BJ (cell line): Measurements from ENCODE around the gene ZNF396. TPM values are rescaled to one million over a fixed set of nuclear protein-coding genes. Genes with fewer than 3 reads are reported as not detected.

ENCODE experiments used
- CTCF ChIA-PET: fragments of 350-600 bp; formaldehyde crosslinking; extraction: SDS; loops from one replicate; lab custom pipeline; 2021; ENCODE audit warnings: antibody characterized with exemption, inconsistent platforms; lab: Yijun Ruan, JAX
- POLR2A ChIA-PET: fragments of 300-600 bp; sonication (Branson Sonifier 250); formaldehyde crosslinking; extraction: SDS; loops from one replicate; lab custom pipeline; 2021; ENCODE audit warnings: antibody characterized with exemption; lab: Charles Lee
- DNase-seq: peaks from one replicate; pipeline ENCODE4 v3.0.0-alpha.2; 2011; ENCODE audit warnings: low read depth
- H3K27me3 ChIP-seq: 2 replicates; pipeline ENCODE4 v1.6.0; 2011; ENCODE audit warnings: low read length; ENCODE audit not compliant: control insufficient read depth, insufficient read depth
- H3K36me3 ChIP-seq: 2 replicates; pipeline ENCODE4 v1.5.1; 2011; ENCODE audit warnings: low read length; ENCODE audit not compliant: control insufficient read depth, insufficient read depth
- H3K4me3 ChIP-seq: 2 replicates; pipeline ENCODE4 v1.5.1; 2011; ENCODE audit warnings: low read depth, mild to moderate bottlenecking, control low read depth, low read length
- polyA minus RNA-seq: library from RNA; depleted of rRNA, polyadenylated mRNA; stranded (reverse); fragments of >200 nt; gene quantifications from 2 replicates; pipeline ENCODE4 v1.2.3, GENCODE V29; 2011; rRNA and poly(A)+ RNA removed
- polyA plus RNA-seq: library from polyadenylated mRNA; depleted of rRNA; stranded (reverse); fragments of >200 nt; gene quantifications from 2 replicates; pipeline ENCODE4 v1.2.3, GENCODE V29; 2011; rRNA removed
- TF ChIP-seq, protein P1 (sequence below): IDR thresholded peaks from 2 replicates; pipeline ENCODE4 v1.5.1; 2011; ENCODE audit warnings: low read depth, mild to moderate bottlenecking, control low read depth, inconsistent platforms, low read length, moderate library complexity; ENCODE audit not compliant: insufficient read depth

ZNF396 gene
- polyA plus RNA-seq (0.60 and 0.86 TPM in 2 replicates), polyA minus RNA-seq (0.57 and 0.72 TPM in 2 replicates)

DNA sequence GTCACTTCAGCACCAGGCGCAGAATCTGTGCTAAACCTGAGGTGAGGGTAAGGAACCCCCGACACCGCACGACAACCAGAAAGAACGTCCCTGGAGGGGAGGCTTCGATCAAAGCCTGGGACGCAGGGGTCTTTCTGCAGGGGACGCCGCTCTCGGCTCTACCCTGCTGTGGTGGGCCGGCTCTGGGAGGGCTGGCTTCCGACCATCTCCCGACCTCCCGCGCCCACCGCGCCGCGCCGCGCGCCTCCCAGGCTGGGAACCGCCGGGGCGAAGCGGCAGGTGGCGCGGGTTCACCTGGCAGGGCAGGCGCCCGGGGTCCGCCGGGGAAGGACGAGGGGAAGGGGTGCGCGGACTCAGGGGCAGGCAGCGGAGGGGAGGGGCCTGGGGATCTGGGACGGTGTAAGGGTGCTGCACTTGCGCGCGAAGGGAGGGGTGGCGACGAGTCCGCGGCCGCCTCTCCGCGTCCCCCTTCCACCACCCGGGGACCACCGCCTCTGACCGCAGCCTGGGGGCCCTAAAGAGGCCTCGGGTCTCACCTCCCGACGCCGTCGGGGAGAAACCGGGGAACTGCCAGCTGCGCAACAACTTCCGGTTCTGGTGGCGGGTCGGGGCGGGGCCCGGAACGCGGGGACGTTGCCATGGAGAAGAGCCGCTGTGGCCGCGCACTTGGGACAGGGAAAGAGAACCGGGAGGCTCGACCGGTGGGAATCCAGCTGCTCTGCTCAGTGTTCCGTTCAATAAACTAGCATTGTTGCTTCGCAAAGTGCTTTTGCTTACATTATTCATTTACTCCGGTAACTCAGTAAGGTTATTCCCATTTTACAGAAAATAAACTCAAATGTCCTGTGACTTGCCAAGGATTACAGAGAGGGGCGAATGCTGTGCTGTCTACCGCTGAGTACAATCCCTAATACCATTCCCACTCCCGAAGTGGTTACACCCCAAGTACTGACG is at the start of gene ZNF396:
Gene ZNF396, minus strand, starts transcription at position 596 of the 954 bp plus-strand sequence. CDS start 3,045 bp downstream, outside the sequence.
- CTCF ChIA-PET = interaction anchor here (0.7 to 0.8 kb wide), 2 partner anchors 8 to 9 kb away, joined by 3 to 4 read pairs; no protein-coding TSS in a partner anchor
- Histone ChIP-seq H3K36me3 (no peaks in the 10 kb centered on the region), H3K4me3 (peak within 1 kb of the TSS; percentile 76), H3K27me3 (0 out of 2 replicates have a peak, but pooled peaks cover 4% of the 10 kb centered on the region)
- DNase-seq = no peak
- TF ChIP-seq, protein P1, sequence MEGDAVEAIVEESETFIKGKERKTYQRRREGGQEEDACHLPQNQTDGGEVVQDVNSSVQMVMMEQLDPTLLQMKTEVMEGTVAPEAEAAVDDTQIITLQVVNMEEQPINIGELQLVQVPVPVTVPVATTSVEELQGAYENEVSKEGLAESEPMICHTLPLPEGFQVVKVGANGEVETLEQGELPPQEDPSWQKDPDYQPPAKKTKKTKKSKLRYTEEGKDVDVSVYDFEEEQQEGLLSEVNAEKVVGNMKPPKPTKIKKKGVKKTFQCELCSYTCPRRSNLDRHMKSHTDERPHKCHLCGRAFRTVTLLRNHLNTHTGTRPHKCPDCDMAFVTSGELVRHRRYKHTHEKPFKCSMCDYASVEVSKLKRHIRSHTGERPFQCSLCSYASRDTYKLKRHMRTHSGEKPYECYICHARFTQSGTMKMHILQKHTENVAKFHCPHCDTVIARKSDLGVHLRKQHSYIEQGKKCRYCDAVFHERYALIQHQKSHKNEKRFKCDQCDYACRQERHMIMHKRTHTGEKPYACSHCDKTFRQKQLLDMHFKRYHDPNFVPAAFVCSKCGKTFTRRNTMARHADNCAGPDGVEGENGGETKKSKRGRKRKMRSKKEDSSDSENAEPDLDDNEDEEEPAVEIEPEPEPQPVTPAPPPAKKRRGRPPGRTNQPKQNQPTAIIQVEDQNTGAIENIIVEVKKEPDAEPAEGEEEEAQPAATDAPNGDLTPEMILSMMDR = no peak
- POLR2A ChIA-PET = no interaction called here

GRCh38 chr18:35426786-35427185 is 49.6 kb upstream of the ZNF396 start:
- H3K36me3 ChIP-seq = no peaks in the 10 kb centered on the region
- TF ChIP-seq, protein P1 = no peak
- DNase-seq = no peak
- no peak overlapping the region for H3K4me3 ChIP-seq
- CTCF ChIA-PET = interaction anchor here (2.4 kb wide), 1 partner anchor 10 kb away, joined by 6 read pairs; no protein-coding TSS in a partner anchor
- POLR2A ChIA-PET = no interaction called here
- peaks cover 2% of the 10 kb centered on the region; the same call in 1 of the 2 replicates for H3K27me3 ChIP-seq

DNA sequence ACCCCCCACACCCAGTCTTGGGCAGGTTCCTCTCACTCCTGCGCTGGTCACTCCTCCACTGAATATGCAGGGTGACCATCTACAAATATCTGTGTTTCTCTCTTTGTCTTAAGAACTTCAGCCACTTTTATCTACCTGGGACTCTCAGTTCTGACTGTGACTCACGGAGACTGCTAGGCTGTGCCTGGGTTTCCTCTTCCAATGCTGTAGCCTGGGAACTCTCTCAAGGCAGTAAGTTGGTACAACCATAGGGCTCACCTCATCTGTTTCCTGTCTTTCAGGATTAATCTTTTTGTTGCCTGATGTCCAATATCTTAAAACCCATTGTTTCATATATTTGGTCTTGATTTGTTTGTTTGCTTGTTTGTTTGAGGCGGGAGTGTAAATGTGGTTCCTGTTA is 47.2 kb upstream of the ZNF396 start:
- H3K27me3 ChIP-seq = peaks cover 2% of the 10 kb centered on the region; the same call in 1 of the 2 replicates
- POLR2A ChIA-PET = no interaction called here
- CTCF ChIA-PET = no interaction called here

DNA sequence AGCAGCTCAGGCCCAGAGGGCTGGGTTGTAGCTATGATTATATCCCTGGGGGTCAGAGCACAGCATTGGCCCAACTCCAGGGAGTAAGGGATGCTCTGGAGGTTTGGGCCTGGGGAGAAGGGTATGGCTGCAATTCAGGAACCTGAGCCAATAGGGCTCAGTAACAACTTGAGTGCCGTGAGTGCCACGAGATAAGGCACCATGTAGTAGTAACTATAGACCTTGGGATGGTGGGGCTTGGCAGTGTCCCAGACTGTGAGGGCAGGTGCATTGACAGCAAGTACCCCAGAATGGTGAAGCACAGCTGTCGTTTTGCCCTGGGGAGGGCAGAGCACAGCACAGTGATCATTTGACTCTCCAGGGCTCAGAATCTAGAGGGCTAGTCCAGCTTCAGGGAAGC is 45.1 kb upstream of the ZNF396 start:
- H3K36me3 ChIP-seq = no peaks in the 10 kb centered on the region
- H3K4me3 ChIP-seq = no peak overlapping the region
- TF ChIP-seq, protein P1 = no peak
- no peak for DNase-seq
- H3K27me3 ChIP-seq = peaks cover 2% of the 10 kb centered on the region; the same call in 1 of the 2 replicates
- ChIA-PET POLR2A (no interaction called here), CTCF (interaction anchor here (0.8 to 1.2 kb wide), 2 partner anchors 15 to 36 kb away, joined by 3 to 4 read pairs; no protein-coding TSS in a partner anchor)

More for the DNA sequence above, 47.2 kb upstream of the ZNF396 start:
- TF ChIP-seq, protein P1 = no peak
- no peak for DNase-seq
- no peak overlapping the region for H3K4me3 ChIP-seq
- H3K36me3 ChIP-seq = no peaks in the 10 kb centered on the region

GRCh38 chr18:35418610-35419009 is 41.5 kb upstream of the ZNF396 start:
- Histone ChIP-seq H3K4me3 (no peak overlapping the region), H3K36me3 (no peaks in the 10 kb centered on the region), H3K27me3 (peaks cover 3% of the 10 kb centered on the region)
- DNase-seq = no peak
- POLR2A ChIA-PET = no interaction called here
- CTCF ChIA-PET = no interaction called here
- TF ChIP-seq, protein P1 = no peak
